Testis (tissue), 2 donors: ENCODE results near the gene RUNX3.

Experiments
- POLR2A ChIP-seq: fragments of 450-650 bp; IDR thresholded peaks from one replicate; pipeline ENCODE4 v1.6.1; 2017; ENCODE audit warnings: antibody characterized with exemption, mild to moderate bottlenecking, moderate library complexity
- TF ChIP-seq, protein P1 (sequence below), 3 experiments: fragments of 450-650 bp in 2 of 3; fragments of 200-600 bp in 1 of 3; sonication (generic) in 1 of 3; IDR thresholded peaks; one replicate each; pipeline ENCODE4 v1.5.1; 2016 to 2019; ENCODE audit warnings: antibody characterized with exemption in 3 of 3, mild to moderate bottlenecking in 2 of 3, moderate library complexity in 1 of 3

DNA sequence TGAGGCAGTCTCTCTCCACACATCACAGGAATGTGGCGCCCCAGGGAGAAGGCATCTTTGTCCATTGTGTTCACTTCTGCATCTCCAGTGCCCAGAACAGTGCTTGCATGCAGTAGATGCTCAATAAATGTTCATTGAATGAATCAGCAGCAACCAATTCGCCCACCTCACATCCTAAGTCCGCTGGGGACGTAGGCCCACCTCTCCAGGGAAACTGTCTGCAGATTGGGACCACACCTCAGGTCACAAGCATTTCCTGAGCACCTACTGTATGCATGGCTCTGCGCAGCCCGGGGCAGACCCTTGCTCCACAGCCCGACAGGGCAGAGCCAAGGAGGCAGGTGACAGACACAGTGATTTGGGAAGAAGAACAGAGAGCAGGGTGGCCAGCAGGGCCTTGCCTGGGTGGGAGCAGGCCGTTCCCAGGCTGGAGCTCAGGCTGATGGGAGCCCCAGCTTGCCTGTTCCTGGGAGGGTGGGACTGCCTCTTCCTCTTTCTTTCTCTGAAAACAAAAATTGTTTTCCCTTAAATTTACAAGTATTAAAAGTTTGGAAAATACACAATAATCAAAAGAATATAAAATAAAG lies 25.8 kb upstream of the RUNX3 start:
- TF ChIP-seq, protein P1, sequence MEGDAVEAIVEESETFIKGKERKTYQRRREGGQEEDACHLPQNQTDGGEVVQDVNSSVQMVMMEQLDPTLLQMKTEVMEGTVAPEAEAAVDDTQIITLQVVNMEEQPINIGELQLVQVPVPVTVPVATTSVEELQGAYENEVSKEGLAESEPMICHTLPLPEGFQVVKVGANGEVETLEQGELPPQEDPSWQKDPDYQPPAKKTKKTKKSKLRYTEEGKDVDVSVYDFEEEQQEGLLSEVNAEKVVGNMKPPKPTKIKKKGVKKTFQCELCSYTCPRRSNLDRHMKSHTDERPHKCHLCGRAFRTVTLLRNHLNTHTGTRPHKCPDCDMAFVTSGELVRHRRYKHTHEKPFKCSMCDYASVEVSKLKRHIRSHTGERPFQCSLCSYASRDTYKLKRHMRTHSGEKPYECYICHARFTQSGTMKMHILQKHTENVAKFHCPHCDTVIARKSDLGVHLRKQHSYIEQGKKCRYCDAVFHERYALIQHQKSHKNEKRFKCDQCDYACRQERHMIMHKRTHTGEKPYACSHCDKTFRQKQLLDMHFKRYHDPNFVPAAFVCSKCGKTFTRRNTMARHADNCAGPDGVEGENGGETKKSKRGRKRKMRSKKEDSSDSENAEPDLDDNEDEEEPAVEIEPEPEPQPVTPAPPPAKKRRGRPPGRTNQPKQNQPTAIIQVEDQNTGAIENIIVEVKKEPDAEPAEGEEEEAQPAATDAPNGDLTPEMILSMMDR (IDR thresholded peaks at IDR 0.05), result no peak
- no peak for TF ChIP-seq POLR2A
